ENCODE measurements around the gene SERPINB13. TPM values are rescaled to one million over a fixed set of nuclear protein-coding genes. Genes with fewer than 3 reads are reported as not detected.

Gene SERPINB13
- total and polyA plus RNA-seq, 10 donors: 0.16 TPM; not detected in 9

- no peak overlapping the region for H3K27ac ChIP-seq
These were observed 42.1 kb upstream of the SERPINB13 start for GRCh38 chr18:63545000-63545399.

GRCh38 chr18:63550068-63550467 is 37.1 kb upstream of the SERPINB13 start:
- Histone ChIP-seq H3K27ac (no peak overlapping the region), H3K9me3 (no peaks in the 10 kb centered on the region), H3K4me3 (no peak overlapping the region), H3K36me3 (no peaks in the 10 kb centered on the region), H3K27me3 (replicated peaks in 1 of 7) (no peaks in the 10 kb centered on the region), H3K4me1 (no peaks in the 10 kb centered on the region)
- WGBS, 5 donors: 45 to 75% (median 71%) methylated on average over 1 of the region's 1 CpG
- DNase-seq: no peak
- TF ChIP-seq POLR2AphosphoS5 (IDR thresholded peaks at IDR 0.05): no peak
- TF ChIP-seq CTCF (IDR thresholded peaks at IDR 0.05 in 8 of 11, conservative IDR thresholded peaks at IDR 0.05 in 3 of 11): no peak
- TF ChIP-seq POLR2A (IDR thresholded peaks at IDR 0.05): no peak
- intact Hi-C loops (cut with DNase I; ENCODE audit: low total_unique reads): no loop called here

More at GRCh38 chr18:63545000-63545399, 42.1 kb upstream of the SERPINB13 start:
- no peak for DNase-seq
- Histone ChIP-seq H3K4me1 (no peaks in the 10 kb centered on the region), H3K4me3 (no peak overlapping the region), H3K36me3 (no peaks in the 10 kb centered on the region), H3K9me3 (no peaks in the 10 kb centered on the region), H3K27me3 (replicated peaks in 1 of 7) (no peaks in the 10 kb centered on the region)
- intact Hi-C loops (cut with DNase I; ENCODE audit: low total_unique reads): no loop called here
- no peak for TF ChIP-seq POLR2A (IDR thresholded peaks at IDR 0.05)
- TF ChIP-seq POLR2AphosphoS5 (IDR thresholded peaks at IDR 0.05): no peak
- no peak for TF ChIP-seq CTCF (IDR thresholded peaks at IDR 0.05 in 8 of 11, conservative IDR thresholded peaks at IDR 0.05 in 3 of 11)
- 79 to 88% (median 85%) methylated on average over 3 of the region's 3 CpGs for WGBS, 5 donors

GRCh38 chr18:63551769-63552168 is 35.4 kb upstream of the SERPINB13 start:
- Histone ChIP-seq H3K4me3 (no peak overlapping the region), H3K4me1 (no peaks in the 10 kb centered on the region), H3K36me3 (no peaks in the 10 kb centered on the region), H3K27ac (no peak overlapping the region), H3K27me3 (replicated peaks in 1 of 7) (no peaks in the 10 kb centered on the region), H3K9me3 (no peaks in the 10 kb centered on the region)
- no peak for DNase-seq
- intact Hi-C loops (cut with DNase I; ENCODE audit: low total_unique reads): no loop called here
- WGBS, 5 donors: 66 to 90% (median 87%) methylated on average over 3 of the region's 3 CpGs
- TF ChIP-seq CTCF (IDR thresholded peaks at IDR 0.05 in 8 of 11, conservative IDR thresholded peaks at IDR 0.05 in 3 of 11) (no peak), POLR2AphosphoS5 (IDR thresholded peaks at IDR 0.05) (no peak), POLR2A (IDR thresholded peaks at IDR 0.05) (no peak)

- H3K4me3 ChIP-seq: no peak overlapping the region
- H3K36me3 ChIP-seq: no peaks in the 10 kb centered on the region
- TF ChIP-seq POLR2A (IDR thresholded peaks at IDR 0.05) (no peak), POLR2AphosphoS5 (IDR thresholded peaks at IDR 0.05) (no peak), CTCF (IDR thresholded peaks at IDR 0.05 in 8 of 11, conservative IDR thresholded peaks at IDR 0.05 in 3 of 11) (no peak)
- no peak for DNase-seq
- 90 to 95% (median 92%) methylated on average over 2 of the region's 2 CpGs for WGBS, 5 donors
- H3K4me1 ChIP-seq: no peaks in the 10 kb centered on the region
- intact Hi-C loops (cut with DNase I; ENCODE audit: low total_unique reads): no loop called here
- no peaks in the 10 kb centered on the region for H3K9me3 ChIP-seq
- H3K27me3 ChIP-seq (replicated peaks in 1 of 7): no peaks in the 10 kb centered on the region
- peak overlapping the region in 1 of 8 donors; percentile 7 for H3K27ac ChIP-seq
These were observed 34.6 kb upstream of the SERPINB13 start for GRCh38 chr18:63552581-63552980.

All from spleen (tissue), 11 donors.